Inferior parietal cortex (tissue), 1 donor: ENCODE measurements around the gene GRK4.
A peak's percentile ranks its signal among the peaks of the same experiment; 100 is the strongest.

Experiments
- DNase-seq: peaks from one replicate; pipeline ENCODE4 v3.0.0-alpha.2; 2016; ENCODE audit errors: extremely low spot score

The GRK4 gene

GRCh38 chr4:3070709-3071500 lies 107.5 kb downstream of the GRK4 start:
- DNase-seq: no peak

GRCh38 chr4:3071811-3072210 lies 108.4 kb downstream of the GRK4 start:
- no peak for DNase-seq

GRCh38 chr4:3073158-3074077 lies 110.0 kb downstream of the GRK4 start:
- DNase-seq: no peak

GRCh38 chr4:3074078-3074845 lies 110.9 kb downstream of the GRK4 start, which contains the start of the genes HTT and HTT-AS:
TSS of gene HTT (plus strand) at chr4:3074681. CDS start at chr4:3074826, 145 bp downstream.
TSS of gene HTT-AS (minus strand) at chr4:3074538.
- peak; percentile 92 for DNase-seq

DNA sequence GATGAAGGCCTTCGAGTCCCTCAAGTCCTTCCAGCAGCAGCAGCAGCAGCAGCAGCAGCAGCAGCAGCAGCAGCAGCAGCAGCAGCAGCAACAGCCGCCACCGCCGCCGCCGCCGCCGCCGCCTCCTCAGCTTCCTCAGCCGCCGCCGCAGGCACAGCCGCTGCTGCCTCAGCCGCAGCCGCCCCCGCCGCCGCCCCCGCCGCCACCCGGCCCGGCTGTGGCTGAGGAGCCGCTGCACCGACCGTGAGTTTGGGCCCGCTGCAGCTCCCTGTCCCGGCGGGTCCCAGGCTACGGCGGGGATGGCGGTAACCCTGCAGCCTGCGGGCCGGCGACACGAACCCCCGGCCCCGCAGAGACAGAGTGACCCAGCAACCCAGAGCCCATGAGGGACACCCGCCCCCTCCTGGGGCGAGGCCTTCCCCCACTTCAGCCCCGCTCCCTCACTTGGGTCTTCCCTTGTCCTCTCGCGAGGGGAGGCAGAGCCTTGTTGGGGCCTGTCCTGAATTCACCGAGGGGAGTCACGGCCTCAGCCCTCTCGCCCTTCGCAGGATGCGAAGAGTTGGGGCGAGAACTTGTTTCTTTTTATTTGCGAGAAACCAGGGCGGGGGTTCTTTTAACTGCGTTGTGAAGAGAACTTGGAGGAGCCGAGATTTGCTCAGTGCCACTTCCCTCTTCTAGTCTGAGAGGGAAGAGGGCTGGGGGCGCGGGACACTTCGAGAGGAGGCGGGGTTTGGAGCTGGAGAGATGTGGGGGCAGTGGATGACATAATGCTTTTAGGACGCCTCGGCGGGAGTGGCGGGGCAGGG lies 111.7 kb downstream of the GRK4 start:
- no peak for DNase-seq

DNA sequence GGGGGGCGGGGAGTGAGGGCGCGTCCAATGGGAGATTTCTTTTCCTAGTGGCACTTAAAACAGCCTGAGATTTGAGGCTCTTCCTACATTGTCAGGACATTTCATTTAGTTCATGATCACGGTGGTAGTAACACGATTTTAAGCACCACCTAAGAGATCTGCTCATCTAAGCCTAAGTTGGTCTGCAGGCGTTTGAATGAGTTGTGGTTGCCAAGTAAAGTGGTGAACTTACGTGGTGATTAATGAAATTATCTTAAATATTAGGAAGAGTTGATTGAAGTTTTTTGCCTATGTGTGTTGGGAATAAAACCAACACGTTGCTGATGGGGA lies 112.2 kb downstream of the GRK4 start:
- DNase-seq: no peak

DNA sequence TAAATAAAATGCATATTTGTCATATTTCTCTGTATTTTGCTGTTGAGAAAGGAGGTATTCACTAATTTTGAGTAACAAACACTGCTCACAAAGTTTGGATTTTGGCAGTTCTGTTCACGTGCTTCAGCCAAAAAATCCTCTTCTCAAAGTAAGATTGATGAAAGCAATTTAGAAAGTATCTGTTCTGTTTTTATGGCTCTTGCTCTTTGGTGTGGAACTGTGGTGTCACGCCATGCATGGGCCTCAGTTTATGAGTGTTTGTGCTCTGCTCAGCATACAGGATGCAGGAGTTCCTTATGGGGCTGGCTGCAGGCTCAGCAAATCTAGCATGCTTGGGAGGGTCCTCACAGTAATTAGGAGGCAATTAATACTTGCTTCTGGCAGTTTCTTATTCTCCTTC lies 114.4 kb downstream of the GRK4 start:
- no peak for DNase-seq

GRCh38 chr4:3079694-3080123 lies 116.3 kb downstream of the GRK4 start:
- DNase-seq: no peak

DNA sequence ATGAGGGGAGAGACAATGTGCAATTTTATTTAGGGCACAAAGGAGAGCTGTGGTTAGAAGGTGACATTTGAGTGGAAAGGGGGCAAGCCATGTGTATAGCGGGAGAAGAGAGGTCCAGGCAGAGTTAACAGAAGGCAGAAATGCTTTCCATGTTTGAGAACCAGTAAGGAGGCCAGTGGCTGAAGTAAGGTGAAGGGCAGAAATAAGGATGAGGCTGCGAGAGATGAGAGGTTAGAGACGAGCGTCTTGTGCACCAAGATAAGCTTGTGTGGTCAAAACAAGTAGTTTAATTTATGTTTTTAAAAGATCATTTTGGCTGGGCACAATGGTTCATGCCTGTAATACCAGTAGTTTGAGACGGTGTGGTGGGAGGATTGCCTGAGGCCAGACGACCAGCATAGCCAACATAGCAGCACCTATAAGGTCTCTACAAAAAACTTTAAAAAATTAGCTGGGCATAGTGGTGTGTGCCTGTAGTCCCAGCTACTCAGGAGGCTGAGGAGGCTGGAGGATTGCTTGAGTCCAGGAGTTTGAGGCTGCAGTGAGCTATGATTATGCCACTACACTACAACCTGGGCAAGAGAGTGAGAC lies 119.6 kb downstream of the GRK4 start:
- DNase-seq: no peak

DNA sequence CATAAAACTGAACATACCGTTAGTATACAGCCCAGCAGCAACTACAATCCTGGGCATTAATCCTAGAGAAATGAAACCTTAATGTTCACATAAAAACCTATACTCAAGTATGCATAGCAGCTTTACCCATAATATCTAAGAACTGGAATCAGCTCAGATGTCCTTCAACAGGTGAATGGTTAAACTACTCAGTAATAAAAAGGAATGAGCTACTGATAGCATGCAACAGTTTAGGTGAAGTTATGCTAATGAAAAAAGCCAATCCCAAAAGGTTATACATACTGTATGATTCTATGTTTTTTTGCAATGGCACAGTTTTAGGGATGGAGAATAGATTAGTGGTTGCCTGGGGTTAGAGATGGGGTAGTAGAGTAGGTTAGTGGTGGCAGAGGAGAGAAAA lies 120.4 kb downstream of the GRK4 start:
- no peak for DNase-seq

- DNase-seq: no peak
Measured at GRCh38 chr4:3085948-3086670, 122.7 kb downstream of the GRK4 start.

DNA sequence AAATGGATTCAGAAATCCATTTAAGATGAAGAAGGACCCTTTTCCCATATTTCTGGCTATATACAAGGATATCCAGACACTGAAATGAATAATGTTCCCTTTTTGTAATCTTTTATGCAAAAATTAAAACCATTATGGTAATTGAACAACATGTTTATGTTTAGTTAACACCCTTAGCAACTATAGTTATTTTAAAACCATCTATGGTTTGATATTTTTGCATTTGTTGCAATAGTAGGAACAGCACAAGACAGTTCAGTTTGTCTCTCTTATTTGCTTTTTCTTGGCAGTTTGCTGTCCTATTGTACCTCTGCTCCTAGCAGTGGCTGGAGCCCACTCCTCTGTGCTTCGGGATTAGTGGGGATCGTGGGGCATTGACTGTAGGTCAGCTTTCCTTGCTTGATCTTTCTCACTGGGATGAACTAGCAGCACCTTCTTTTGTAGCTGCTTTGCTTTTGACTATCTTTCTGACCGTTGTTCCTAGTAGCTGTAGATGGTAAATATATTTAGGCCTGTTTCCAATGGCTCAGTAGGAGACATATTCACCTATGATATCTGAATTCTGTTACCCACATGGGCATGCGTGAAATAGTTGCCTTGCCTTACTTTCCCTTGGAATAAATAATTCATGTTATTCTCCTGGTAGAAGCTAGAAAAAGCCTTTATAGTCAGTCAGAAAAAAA lies 123.9 kb downstream of the GRK4 start:
- no peak for DNase-seq
